Fibroblast of skin of back (primary cell): ENCODE results near the gene TOB2. TPM values are rescaled to one million over a fixed set of nuclear protein-coding genes. Genes with fewer than 3 reads are reported as not detected.

Source experiments
- DNase-seq: peaks from one replicate; pipeline ENCODE4 v3.0.0-alpha.2; 2013
- polyA plus RNA-seq, 2 experiments: library from polyadenylated mRNA; unstranded; fragments of 120-200 nt; gene quantifications; one replicate each; pipeline ENCODE4 v1.2.1, GENCODE V29; 2013; ENCODE audit not compliant: insufficient read length in 2 of 2

Gene TOB2
- 26.5 TPM for polyA plus RNA-seq (2013, experiment 1 of 2; ENCODE audit: insufficient read length)
- polyA plus RNA-seq (2013, experiment 2 of 2; ENCODE audit: insufficient read length), result 23.3 TPM

DNA sequence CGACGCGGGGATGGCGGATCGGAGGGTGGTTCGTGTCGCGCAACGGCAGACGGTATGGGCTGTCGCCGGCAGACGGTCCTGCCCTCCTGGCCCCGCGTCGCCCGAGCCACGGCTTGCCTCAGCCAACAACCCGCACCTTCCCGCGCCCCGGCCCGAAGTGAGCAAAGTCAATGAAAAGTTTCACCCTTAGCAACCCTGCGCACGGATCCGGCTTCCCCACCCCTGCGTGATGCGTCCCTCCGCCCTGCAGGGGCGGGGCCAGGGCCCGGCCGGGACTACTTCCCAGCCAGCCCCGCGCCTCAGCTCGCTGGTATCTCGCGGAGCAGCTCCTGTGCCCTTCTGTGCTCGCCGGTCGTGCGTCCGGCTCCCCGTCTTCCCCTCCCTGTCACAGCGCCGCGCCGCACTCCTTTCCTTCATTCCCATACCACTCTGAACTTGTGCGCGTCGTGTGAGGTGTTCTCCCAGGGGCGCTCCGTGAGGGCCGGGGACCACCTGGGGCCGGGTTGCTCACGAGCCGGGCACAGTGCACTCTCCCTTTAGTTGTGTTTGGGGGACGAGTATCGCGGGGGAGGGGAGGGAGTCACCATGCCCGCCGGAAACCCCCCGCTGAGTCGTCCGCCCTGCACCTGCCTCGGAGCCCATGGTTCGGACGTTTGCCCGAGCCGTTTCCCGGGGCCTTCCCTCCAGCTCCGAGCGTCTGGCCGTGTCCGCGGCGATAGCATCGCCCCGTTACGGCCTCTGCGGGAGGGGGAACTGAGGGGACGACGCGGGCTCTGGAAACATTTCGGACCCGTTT is at the start of gene TOB2:
TSS of gene TOB2 (minus strand) at position 163 of the 796 bp plus-strand sequence. CDS start 9,456 bp downstream, outside the sequence.
- peak; percentile 95 for DNase-seq

DNA sequence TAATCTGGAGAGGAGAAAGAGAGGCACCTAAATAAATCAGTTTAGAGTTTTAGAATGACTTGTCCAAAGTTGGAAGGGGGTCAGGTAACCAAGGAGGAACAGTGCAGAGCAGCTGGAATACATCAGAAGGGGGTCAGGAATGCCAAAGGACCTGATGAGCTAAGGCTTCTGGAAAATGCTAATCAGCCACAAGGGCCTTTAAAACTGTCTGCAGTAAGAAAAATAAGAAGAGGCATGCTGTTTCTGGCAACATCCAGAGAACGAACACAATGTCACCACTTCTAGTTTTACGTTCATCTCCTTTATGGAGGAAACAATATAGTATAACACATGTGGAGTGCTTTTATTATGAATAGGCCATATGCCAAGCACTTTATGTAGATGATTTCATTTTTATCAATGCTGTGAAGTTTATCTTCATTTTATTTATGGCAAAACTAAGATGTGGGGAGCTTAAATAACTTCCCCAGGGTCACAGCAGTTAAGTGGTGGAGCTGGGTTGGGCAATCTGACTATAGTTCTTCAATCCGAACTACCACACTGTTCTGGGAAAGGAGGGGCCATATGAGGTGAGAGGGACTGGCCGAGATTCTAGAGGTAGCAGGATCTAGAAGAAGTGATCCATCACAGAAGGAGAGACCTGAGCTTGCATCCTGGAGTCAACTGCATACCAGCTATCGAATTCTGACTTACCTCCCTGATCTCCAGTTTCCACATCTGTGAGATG is 44.9 kb upstream of the TOB2 start:
- DNase-seq, result peak; percentile 11

DNA sequence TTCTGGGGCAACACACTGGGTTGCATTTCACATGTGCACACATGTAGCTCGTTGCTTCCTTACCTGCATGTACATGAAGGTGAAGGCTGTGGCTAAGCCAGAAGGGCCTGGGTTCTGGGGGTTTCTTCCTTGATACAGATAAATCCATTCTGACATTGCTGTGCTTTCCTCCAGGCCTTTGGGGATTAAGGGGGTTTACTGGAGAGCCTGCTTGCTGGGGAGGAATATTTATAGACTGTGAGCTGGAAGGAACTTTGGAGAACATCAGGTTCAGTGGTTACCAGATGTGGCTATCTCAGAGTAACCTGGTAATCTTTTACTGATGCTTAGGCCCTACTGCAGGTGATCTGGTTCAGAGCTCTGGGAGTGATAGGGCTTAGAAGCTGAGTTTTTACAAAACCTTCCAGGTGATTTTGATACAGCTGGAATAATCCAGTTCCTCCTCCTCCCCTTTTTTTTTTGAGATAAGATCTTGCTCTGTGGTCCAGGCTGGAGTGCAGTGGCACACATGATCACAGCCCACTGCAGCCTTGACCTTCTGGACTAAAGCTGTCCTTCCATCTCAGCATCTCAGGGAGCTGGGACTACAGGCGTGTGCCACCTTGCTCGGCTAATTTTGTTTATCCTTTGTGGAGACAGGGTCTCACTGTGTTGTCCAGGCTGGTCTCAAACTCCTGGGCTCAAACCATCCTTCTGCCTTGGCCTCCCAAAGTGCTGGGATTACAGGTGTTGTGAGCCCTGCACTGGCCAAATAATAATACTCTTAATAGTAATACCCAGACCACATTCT is 42.2 kb upstream of the TOB2 start:
- DNase-seq, result no peak

DNA sequence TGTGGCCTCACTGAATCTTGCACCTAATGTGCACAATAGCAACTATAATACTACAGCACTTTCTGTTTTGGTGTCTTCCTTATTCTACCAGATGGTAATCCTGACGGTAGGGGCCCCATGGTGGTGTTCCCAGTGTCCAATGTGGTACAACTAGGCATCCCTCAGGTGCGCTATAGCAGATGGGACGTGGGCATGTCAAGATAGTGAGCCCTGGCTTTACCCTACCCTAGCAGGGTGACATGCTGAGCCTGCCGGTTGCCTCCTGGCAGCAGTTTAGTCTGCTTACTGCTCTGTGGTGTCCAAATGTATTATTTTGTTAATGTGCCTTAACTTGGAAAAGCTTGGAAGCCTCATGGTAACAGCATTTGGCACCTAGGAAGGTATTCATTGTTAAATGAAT is 41.5 kb upstream of the TOB2 start:
- no peak for DNase-seq

DNA sequence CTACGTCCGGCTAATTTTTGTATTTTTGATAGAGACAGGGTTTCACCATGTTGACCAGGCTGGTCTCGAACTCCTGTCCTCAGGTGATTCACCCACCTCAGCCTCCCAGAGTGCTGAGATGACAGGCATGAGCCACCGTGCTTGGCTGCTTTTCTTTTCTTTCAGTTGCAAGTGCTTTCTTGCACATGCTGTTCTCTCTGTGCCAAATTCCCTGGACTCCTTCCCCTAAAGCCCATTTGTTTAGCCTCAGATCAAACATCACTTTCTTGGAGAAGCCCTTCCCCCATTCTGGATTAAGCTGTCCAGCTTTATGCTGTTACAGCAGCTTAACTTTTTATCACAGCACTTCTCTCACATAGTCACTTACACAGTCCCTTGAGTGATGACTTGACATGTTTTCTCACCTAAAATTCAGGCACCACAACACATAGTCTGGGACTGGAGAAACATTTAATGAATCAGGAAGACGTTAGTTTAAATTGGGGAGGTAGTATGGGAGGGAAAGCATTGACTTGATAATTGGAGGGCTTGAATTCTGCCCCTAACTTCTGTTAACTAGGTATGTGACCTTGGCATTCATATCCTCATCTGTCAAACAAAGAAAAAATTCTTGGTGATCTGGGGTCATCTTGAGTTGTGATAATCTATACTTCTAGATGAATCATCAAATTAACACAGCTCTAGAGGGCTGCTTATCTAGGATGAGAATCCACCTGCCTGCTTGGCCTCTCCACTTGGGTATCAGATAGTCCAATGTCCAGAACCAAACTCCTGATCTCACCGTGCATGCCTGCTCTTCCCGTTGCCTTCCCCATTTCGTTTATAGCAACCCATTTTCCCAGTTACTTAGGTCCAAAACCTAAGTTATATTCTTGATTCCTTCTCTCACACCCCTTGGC is 40.7 kb upstream of the TOB2 start:
- DNase-seq, result no peak

DNA sequence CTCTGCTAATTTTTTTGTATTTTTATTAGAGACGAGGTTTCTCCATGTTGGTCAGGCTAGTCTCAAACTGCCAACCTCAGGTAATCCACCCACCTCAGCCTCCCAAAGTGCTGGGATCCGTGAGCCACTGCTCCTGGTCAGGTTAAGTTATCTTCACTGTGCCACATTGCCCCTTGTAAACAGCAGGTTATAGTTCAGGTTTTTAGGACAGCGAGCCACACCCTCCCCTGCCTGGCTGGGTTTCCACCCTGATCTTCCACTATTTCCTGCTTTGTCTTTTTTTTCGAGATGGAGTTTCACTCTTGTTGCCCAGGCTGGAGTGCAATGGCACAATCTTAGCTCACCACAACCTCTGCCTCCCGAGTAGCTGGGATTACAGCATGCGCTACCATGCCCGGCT is 38.4 kb upstream of the TOB2 start:
- DNase-seq, result no peak

- DNase-seq, result peak; percentile 56
Observed at GRCh38 chr22:41482319-41482935, 35.8 kb upstream of the TOB2 start.

- DNase-seq, result no peak
Observed at GRCh38 chr22:41481925-41482318, 35.3 kb upstream of the TOB2 start.

DNA sequence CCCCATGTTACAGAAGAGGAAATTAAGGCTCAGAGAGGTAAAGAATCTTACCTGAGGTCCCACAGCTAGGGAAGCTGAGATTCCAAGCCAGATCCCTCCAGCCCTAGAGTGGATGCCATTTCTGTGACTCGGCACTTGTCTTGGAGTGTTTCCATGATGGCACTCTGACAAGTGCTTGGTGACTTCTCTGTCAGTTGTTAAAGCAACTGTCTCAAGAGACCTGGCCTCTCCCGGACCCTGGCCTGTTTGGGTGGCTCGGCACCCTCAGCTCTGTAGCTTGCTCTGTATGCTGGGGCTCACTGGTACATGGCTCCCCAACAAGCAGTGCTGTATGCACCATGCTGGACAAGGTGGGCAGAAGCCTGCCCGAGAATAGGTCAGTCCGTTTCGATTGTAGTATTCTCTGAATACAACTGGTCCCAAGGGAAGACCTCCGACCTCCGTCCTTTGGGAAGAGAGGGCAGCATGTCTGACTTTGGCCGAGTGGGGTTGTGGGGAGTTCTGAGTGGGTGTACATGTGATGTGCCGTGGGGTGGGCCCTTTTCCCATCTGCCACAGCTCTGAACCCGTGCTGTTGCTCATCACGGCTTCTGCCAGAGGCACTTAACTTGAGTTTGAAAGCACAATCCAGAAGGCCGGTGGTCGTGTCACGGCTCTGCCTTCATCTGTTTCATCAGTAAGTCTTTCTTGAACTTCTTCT is 34.7 kb upstream of the TOB2 start:
- peak; percentile 86 for DNase-seq

DNA sequence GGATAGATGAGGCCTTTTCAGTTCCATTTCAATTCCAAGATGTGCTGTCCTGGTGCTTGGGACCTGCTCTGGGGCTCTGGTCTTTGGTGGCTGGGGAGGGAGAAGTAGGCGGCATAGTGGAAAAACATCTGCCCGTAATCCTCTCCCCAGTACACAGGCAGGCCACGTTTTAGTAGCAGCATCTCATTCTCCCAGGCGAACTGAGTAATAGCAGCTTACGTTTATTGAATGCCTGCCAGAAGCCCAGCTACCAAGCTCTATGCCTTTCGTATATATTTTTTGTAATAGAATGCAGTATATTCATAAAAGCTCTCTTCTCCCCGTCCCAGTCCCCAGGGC is 33.8 kb upstream of the TOB2 start:
- peak; percentile 82 for DNase-seq

DNA sequence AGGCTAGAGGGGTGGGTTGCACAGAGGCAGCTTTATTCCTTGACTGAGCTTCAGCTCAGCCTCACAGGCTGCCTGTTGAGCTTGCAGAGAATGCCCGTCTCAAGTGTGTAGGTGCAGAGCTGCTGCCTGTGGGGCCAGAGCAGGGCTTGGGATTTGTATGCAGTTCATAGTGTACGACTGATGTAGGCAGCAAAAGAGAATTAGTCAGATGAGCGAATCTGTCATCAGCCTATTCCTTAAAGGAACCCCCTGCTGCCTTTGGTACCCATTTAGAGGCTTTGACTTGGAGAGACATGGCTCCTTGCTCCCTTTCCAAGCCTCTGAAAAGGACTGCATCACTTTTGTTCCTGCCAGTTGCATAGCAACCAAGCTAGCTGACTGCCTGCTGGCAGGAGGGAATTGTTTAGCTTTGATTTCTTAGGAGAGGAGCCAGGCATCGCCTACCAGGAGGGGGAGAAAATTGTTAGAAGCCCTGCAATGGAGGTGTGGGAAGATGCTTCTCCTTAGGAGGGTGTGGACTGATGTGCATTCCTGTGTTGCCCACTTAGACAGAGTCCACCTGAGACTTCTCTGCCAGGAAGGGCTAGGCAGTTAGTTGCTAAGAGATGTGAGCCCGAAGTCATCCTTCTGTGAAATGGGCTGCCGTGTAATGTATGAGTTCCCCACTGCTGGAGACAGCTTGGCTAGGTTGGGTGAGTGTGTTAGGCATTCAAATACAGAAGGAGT is 33.2 kb upstream of the TOB2 start:
- DNase-seq, result peak; percentile 89

DNA sequence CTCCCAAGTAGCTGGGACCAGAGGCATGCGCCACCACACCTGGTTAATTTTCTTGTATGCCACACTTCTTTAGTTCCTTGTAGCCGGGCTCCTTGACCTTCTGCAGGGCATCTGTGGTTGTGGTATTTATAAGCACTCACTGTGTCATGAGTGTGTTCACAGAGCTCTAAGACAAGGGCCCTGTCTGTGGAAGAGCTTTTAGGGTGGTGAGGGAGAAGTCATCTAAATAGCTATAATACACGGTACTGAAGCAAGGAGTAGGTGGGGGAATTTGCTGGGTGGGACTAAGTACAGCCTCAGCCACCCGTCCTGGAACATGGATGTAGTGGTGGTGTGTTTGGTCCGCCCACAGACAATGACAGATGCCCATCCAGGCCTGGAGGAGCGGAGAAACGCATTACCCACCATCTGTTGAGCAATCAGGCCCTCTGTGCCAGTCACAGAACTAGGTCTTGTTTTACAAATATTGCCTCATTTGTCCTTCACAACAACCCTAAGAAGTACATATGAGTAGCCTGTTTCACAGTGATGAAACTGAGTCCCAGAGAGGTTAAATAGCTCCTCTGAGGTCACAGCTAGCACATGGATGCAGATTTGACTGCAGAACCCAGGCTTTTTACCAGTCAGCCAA is 32.4 kb upstream of the TOB2 start:
- no peak for DNase-seq

- DNase-seq, result no peak
Observed at GRCh38 chr22:41478473-41478872, 31.9 kb upstream of the TOB2 start.

- DNase-seq, result no peak
Observed at GRCh38 chr22:41474872-41475451, 28.4 kb upstream of the TOB2 start.

DNA sequence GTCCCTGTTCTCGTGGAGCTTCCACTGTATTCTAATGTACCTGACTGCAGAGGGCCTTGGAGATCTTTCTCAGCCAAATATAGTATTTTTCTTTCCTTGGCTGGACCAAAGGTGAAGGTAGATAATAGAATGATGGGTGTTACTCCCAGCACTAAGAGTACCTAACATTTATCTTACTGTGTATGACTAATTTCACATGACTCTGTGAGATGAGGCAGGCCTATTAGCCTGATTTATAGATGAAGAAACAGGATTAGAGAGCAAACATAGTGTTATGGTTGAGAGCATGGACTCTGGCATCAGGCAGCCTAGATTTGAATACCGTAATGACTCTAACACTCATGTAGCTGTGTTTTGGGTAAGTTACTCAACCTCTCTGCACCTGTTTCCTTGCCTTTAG is 25.0 kb upstream of the TOB2 start:
- DNase-seq, result no peak

DNA sequence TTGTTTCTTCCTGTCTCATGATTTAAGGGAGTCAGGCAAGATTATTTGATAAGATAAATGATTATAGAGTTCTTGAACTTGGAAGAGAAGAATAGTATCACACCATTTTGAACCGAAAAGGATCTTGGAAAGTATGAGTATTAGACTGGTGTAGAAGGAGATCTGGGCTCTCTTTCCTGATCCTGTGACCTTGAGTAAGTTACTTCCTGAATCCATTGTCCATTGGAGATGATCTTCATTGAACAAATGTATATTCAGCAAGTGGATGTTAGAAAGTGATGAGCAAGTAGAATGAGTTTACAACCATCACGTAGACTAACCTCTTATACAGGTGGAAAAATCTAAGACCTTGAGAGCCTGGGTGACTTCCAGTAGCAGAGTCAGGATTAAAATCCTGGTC is 24.3 kb upstream of the TOB2 start:
- DNase-seq, result no peak

GRCh38 chr22:41469218-41469851 is 22.7 kb upstream of the TOB2 start:
- peak; percentile 14 for DNase-seq

DNA sequence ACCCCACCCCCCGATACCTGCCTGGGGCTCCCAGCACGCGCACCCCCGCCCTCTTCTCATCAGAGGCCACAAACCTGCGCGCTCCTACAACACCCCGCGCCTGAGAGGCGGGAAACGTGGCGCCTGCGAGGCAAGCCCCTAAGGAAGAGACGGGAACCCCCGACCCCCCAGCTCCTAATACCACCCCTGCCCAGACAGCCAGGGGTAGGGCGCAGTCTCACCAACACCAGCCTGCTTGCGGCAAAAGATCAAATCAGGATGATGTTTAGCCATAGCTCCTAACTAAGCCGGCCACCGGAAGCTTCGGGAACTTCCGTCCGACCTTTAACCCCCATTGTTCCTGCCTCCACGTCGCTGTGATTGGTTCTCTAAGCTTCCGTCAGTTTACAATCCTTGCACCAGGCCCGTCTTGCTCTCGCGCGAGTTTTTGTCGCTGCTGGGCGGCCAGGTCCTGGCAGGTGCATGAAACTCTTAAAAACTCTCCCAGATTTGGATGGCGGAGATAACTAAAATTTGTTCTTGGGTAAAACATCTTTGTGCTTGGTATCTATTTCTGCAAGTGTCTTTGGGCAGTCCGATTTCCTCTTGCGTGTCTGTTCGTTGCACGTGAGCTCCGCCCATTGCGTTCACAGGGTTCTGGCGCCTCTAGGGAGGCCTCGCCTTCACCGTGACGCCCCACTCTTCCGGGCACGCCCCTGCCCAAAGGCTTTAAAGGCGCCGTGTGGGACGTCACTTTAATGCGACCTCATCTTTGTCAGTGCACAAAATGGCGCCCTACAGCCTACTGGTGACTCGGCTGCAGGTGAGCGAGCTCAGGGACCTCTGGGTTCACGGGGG is 22.0 kb upstream of the TOB2 start, which contains the start of the genes ACO2 and PHF5A:
TSS of gene ACO2 (plus strand) at position 737 of the 837 bp plus-strand sequence. CDS start at position 767, 30 bp downstream.
TSS of gene PHF5A (minus strand) at position 312 of the 837 bp plus-strand sequence. CDS start at position 273, 39 bp downstream.
- DNase-seq, result peak; percentile 98
